RWPE2 (cell line): ENCODE measurements around the gene NAA25.
"Not testable (repeated sequence)": the region's sequence is repeated elsewhere in the genome, so short reads cannot be mapped to it uniquely, and the experiment has no call there.

Experiments used
- ATAC-seq: fragments of 200-7000 bp; cut with Tn5 transposase; 3 replicates; pipeline ENCODE4 v1.9.1; 2021; ENCODE audit warnings: low read depth
- DNase-seq: peaks from one replicate; pipeline ENCODE4 v3.0.0-alpha.2; 2020; ENCODE audit warnings: low spot score
- H3K27ac ChIP-seq: fragments of 450-650 bp; 2 replicates; pipeline ENCODE4 v1.5.1; 2017; ENCODE audit warnings: mild to moderate bottlenecking; ENCODE audit not compliant: poor library complexity, severe bottlenecking
- H3K27me3 ChIP-seq: fragments of 250-450 bp; sonication (Bioruptor Pico); 2 replicates; pipeline ENCODE4 v1.5.1; 2021; ENCODE audit warnings: mild to moderate bottlenecking, moderate library complexity; ENCODE audit not compliant: insufficient read depth, poor library complexity, severe bottlenecking
- H3K36me3 ChIP-seq: fragments of 250-450 bp; sonication (Bioruptor Pico); 2 replicates; pipeline ENCODE4 v1.5.1; 2020; ENCODE audit warnings: low read depth, mild to moderate bottlenecking, moderate library complexity
- H3K4me1 ChIP-seq: fragments of 250-450 bp; sonication (Bioruptor Pico); 2 replicates; pipeline ENCODE4 v1.5.1; 2021; ENCODE audit warnings: mild to moderate bottlenecking, moderate library complexity; ENCODE audit not compliant: insufficient read depth, poor library complexity, severe bottlenecking
- H3K4me3 ChIP-seq: fragments of 250-450 bp; sonication (Bioruptor Pico); 2 replicates; pipeline ENCODE4 v1.5.1; 2021; ENCODE audit warnings: mild to moderate bottlenecking, moderate library complexity; ENCODE audit not compliant: severe bottlenecking
- H3K9me3 ChIP-seq: fragments of 250-450 bp; sonication (Bioruptor Pico); 2 replicates; pipeline ENCODE4 v1.5.1; 2021; ENCODE audit warnings: mild to moderate bottlenecking, moderate library complexity; ENCODE audit not compliant: severe bottlenecking
- TF ChIP-seq, protein P1 (sequence below): fragments of 450-650 bp; IDR thresholded peaks from one replicate; pipeline ENCODE4 v1.5.1; 2017; ENCODE audit warnings: mild to moderate bottlenecking, moderate library complexity; ENCODE audit not compliant: poor library complexity, severe bottlenecking

Gene NAA25

DNA sequence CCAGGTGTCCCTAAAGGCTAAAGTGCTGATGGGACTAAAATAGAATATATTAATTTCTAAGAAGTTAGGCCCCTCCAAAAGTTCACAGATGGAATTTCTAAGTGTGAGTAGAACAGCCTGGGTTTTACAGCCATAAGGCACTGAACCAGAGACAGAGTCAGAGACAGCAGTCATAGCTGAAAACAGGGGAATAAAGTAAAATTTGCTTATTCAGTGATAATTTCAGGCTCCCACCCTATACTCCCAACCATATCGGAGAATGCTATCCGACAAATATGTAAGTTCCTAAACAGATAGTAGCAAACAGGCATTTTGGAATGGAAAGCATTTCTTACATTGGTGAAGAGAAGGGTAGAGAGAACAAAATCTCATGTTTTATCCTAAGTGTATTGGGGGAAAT, 45.3 kb downstream of the NAA25 start:
- H3K27me3 ChIP-seq = no peaks in the 10 kb centered on the region
- ATAC-seq = no peak
- DNase-seq = no peak
- TF ChIP-seq, protein P1, sequence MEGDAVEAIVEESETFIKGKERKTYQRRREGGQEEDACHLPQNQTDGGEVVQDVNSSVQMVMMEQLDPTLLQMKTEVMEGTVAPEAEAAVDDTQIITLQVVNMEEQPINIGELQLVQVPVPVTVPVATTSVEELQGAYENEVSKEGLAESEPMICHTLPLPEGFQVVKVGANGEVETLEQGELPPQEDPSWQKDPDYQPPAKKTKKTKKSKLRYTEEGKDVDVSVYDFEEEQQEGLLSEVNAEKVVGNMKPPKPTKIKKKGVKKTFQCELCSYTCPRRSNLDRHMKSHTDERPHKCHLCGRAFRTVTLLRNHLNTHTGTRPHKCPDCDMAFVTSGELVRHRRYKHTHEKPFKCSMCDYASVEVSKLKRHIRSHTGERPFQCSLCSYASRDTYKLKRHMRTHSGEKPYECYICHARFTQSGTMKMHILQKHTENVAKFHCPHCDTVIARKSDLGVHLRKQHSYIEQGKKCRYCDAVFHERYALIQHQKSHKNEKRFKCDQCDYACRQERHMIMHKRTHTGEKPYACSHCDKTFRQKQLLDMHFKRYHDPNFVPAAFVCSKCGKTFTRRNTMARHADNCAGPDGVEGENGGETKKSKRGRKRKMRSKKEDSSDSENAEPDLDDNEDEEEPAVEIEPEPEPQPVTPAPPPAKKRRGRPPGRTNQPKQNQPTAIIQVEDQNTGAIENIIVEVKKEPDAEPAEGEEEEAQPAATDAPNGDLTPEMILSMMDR = no peak
- H3K27ac ChIP-seq = no peak overlapping the region
- H3K4me3 ChIP-seq = no peak overlapping the region
- no peaks in the 10 kb centered on the region for H3K9me3 ChIP-seq
- no peaks in the 10 kb centered on the region for H3K4me1 ChIP-seq
- peaks cover 93% of the 10 kb centered on the region for H3K36me3 ChIP-seq

DNA sequence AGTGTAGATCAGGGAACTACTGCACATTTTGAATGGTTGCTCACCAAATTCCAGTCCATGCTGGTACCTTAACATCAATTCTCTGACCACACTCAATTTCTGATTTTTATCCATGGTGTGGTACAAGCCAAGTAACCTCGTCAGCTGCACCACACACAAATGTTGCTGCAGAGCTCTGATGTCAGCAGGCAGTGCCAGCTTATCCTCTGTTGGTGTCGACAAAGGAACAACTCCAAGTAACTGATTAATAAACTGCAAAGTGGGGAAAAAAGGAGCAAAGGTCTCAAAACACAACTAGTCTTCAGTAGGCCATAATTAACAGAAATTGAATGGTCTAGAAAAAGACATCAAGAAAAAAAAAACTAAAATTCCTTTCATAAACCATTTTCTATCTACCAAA, 47.4 kb downstream of the NAA25 start:
- DNase-seq (no peak), ATAC-seq (no peak)
- peaks cover 93% of the 10 kb centered on the region for H3K36me3 ChIP-seq
- no peaks in the 10 kb centered on the region for H3K4me1 ChIP-seq
- no peak overlapping the region for H3K27ac ChIP-seq
- no peak overlapping the region for H3K4me3 ChIP-seq
- no peaks in the 10 kb centered on the region for H3K9me3 ChIP-seq
- no peaks in the 10 kb centered on the region for H3K27me3 ChIP-seq
- TF ChIP-seq, protein P1 = no peak

DNA sequence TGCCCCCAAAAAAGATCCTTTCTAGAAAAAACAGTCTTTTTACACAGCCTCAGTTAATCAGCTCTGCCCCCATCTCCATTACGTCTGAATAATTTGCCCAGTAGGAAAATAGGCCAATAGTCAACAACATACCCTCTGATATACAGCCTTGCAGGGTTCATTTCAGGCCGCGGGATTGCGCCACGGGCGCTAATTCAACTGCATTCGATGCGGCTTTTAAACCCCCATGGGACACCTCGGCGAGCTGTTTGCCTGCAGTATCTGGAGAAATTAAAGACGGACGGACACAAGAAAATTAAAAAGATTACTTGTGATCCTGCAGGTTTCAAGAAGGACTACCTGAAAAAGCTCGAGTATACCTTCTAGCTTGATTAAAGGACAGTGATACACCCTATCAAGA, 59.2 kb downstream of the NAA25 start:
- Histone ChIP-seq H3K9me3 (no peaks in the 10 kb centered on the region), H3K27me3 (no peaks in the 10 kb centered on the region), H3K36me3 (peaks cover 95% of the 10 kb centered on the region), H3K27ac (no peak overlapping the region), H3K4me3 (no peak overlapping the region), H3K4me1 (no peaks in the 10 kb centered on the region)
- TF ChIP-seq, protein P1 = no peak
- ATAC-seq (no peak), DNase-seq (no peak)

DNA sequence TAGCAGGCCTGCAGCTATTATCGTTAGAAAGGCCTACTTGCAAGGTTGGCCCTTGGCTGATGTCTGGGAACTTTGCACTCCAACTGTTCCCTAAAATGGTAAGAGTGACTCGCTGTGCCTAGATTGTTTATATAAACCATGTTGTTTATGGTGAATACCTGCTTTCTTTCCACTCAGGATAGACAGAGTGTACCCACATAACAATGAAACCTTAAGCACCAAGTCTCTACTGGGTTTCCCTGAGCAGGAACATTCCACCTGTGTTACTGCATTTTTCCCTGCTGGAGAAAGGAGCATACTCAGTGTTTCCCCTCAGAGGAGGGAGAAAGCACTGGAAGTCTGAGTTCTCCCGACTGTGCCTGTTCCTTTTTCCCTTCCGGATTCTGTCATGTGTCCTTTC, 62.6 kb downstream of the NAA25 start:
- Histone ChIP-seq H3K9me3 (no peaks in the 10 kb centered on the region), H3K36me3 (peaks cover 95% of the 10 kb centered on the region), H3K4me1 (no peaks in the 10 kb centered on the region), H3K4me3 (no peak overlapping the region), H3K27me3 (no peaks in the 10 kb centered on the region), H3K27ac (no peak overlapping the region)
- ATAC-seq = no peak
- no peak for DNase-seq
- TF ChIP-seq, protein P1 = no peak

DNA sequence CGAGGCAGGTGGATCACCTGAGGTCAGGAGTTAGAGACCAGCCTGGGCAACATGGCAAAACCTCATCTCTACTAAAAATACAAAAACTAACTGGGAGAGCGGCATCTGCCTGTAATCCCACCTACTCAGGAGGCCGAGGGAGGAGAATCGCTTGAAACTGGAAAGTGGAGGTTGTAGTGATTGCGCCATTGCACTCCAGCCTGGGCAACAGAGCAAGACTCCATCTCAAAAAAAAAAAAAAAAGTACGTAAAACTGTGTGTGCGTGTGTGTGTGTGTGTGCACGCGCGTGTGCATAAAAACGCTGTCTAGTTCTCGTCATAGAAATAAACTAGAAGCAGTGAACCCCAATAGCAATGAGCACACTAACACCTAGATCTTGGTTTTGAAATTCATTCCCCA, 72.0 kb downstream of the NAA25 start:
- not testable (repeated sequence) for H3K27ac ChIP-seq, H3K27me3 ChIP-seq, ATAC-seq, H3K4me1 ChIP-seq, H3K4me3 ChIP-seq, H3K9me3 ChIP-seq, DNase-seq
- peaks cover 92% of the 10 kb centered on the region for H3K36me3 ChIP-seq
